ENCODE data around the gene ATP6V0B.

Gene ATP6V0B

GRCh38 chr1:43969746-43970466 lies 4.9 kb upstream of the ATP6V0B start, which contains the start of gene DPH2:
Gene DPH2, plus strand, starts transcription at chr1:43970010. Its CDS starts 166 bp downstream, at chr1:43970176.
- DNase-seq = peak; percentile 98

- DNase-seq = no peak
These were observed 4.3 kb upstream of the ATP6V0B start for GRCh38 chr1:43970502-43970901.

- DNase-seq = no peak
These were observed 3.8 kb upstream of the ATP6V0B start for GRCh38 chr1:43970911-43971310.

GRCh38 chr1:43971336-43971980 lies 3.3 kb upstream of the ATP6V0B start:
- DNase-seq = no peak

GRCh38 chr1:43973981-43974442 lies 748 bp upstream of the ATP6V0B start:
- DNase-seq = no peak

- peak; percentile 28 for DNase-seq
These were observed 645 bp downstream of the ATP6V0B start for GRCh38 chr1:43975249-43975961.

- no peak for DNase-seq
These were observed 1.3 kb downstream of the ATP6V0B start for GRCh38 chr1:43976045-43976444.

GRCh38 chr1:43976890-43977289 lies 2.1 kb downstream of the ATP6V0B start:
- no peak for DNase-seq

- DNase-seq = no peak
These were observed 2.9 kb downstream of the ATP6V0B start for GRCh38 chr1:43977376-43978263.

- DNase-seq = no peak
These were observed 3.4 kb downstream of the ATP6V0B start for GRCh38 chr1:43978264-43978550.

- DNase-seq = peak; percentile 47
These were observed 3.9 kb downstream of the ATP6V0B start, which contains the start of gene B4GALT2 for GRCh38 chr1:43978551-43979260. Gene B4GALT2, plus strand, starts transcription at chr1:43979210. Its CDS starts 1,951 bp downstream, at chr1:43981161.

- DNase-seq = no peak
These were observed 4.4 kb downstream of the ATP6V0B start for GRCh38 chr1:43979261-43979527.

- peak; percentile 65 for DNase-seq
These were observed 4.9 kb downstream of the ATP6V0B start for GRCh38 chr1:43979528-43980254.

GRCh38 chr1:43980255-43981134 lies 5.7 kb downstream of the ATP6V0B start:
- DNase-seq = no peak

- no peak for DNase-seq
These were observed 6.4 kb downstream of the ATP6V0B start for GRCh38 chr1:43981135-43981491.

GRCh38 chr1:43981636-43982035 lies 6.9 kb downstream of the ATP6V0B start:
- DNase-seq = no peak

GRCh38 chr1:43982241-43982640 lies 7.5 kb downstream of the ATP6V0B start:
- DNase-seq = no peak

- no peak for DNase-seq
These were observed 8.0 kb downstream of the ATP6V0B start for GRCh38 chr1:43982808-43983207.

GRCh38 chr1:43983253-43983899 lies 8.6 kb downstream of the ATP6V0B start:
- DNase-seq = no peak

GRCh38 chr1:43984855-43985254 lies 10.1 kb downstream of the ATP6V0B start:
- DNase-seq = no peak
